A673 (cell line): Measurements from ENCODE around the gene CTTN. TPM values are rescaled to one million over a fixed set of nuclear protein-coding genes. Genes with fewer than 3 reads are reported as not detected.

Experiments
- BruUV-seq: library from RNA; stranded (reverse); fragments of 400-500 nt; replicated peaks from 2 replicates; lab custom pipeline; 2021; lab: Mats Ljungman, UMichigan
- CTCF ChIA-PET: fragments of 300-600 bp; sonication (Branson Sonifier 250); formaldehyde crosslinking; loops from one replicate; lab custom pipeline; 2022; ENCODE audit warnings: antibody characterized with exemption; lab: Charles Lee
- POLR2A ChIA-PET: fragments of 300-600 bp; sonication (Branson Sonifier 250); formaldehyde crosslinking; loops from one replicate; lab custom pipeline; 2022; ENCODE audit warnings: antibody characterized with exemption; ENCODE audit not compliant: low non-redundant PET; lab: Charles Lee
- DNase-seq: peaks from one replicate; pipeline ENCODE4 v3.0.0-alpha.2; 2015; ENCODE audit warnings: low spot score
- H3K27ac ChIP-seq: fragments of 200-600 bp; sonication (generic); 2 replicates; pipeline ENCODE4 v1.5.1; 2016; ENCODE audit warnings: mixed run types, low read depth, mild to moderate bottlenecking, mixed read lengths, antibody characterized with exemption, low read length; ENCODE audit not compliant: poor library complexity, severe bottlenecking
- H3K27me3 ChIP-seq: fragments of 200-600 bp; sonication (generic); replicated peaks from 2 replicates; pipeline ENCODE4 v1.6.1; 2017; ENCODE audit warnings: mixed run types, low read depth, mild to moderate bottlenecking, mixed read lengths, antibody characterized with exemption, low read length; ENCODE audit not compliant: insufficient read depth, poor library complexity
- H3K36me3 ChIP-seq: fragments of 200-600 bp; sonication (generic); 2 replicates; pipeline ENCODE4 v1.6.1; 2016; ENCODE audit warnings: mixed run types, mild to moderate bottlenecking, mixed read lengths, antibody characterized with exemption, low read length; ENCODE audit not compliant: insufficient read depth, poor library complexity, severe bottlenecking
- H3K4me1 ChIP-seq: fragments of 200-600 bp; sonication (generic); 2 replicates; pipeline ENCODE4 v1.6.1; 2017; ENCODE audit warnings: mixed run types, mild to moderate bottlenecking, mixed read lengths, antibody characterized with exemption, low read length; ENCODE audit not compliant: insufficient read depth, poor library complexity, severe bottlenecking
- H3K4me3 ChIP-seq: fragments of 200-600 bp; sonication (generic); 2 replicates; pipeline ENCODE4 v1.5.1; 2016; ENCODE audit warnings: low read depth, mixed run types, mild to moderate bottlenecking, mixed read lengths, low read length; ENCODE audit not compliant: poor library complexity, severe bottlenecking
- H3K9me3 ChIP-seq: fragments of 200-600 bp; sonication (generic); 2 replicates; pipeline ENCODE4 v1.6.1; 2016; ENCODE audit warnings: mixed run types, low read depth, mild to moderate bottlenecking, mixed read lengths, antibody characterized with exemption, low read length; ENCODE audit not compliant: poor library complexity, severe bottlenecking
- CTCF ChIP-seq: fragments of 300-800, 200-600 bp; sonication (generic); conservative IDR thresholded peaks from 2 replicates; pipeline ENCODE4 v1.5.1; 2017; ENCODE audit warnings: low read depth, mild to moderate bottlenecking, antibody characterized with exemption, low read length, moderate library complexity, mixed read lengths
- EZH2 ChIP-seq: fragments of 200-600 bp; sonication (generic); IDR thresholded peaks from 2 replicates; pipeline ENCODE4 v1.6.1; 2017; ENCODE audit warnings: borderline replicate concordance, low read depth, mild to moderate bottlenecking, mixed read lengths, antibody characterized with exemption, low read length; ENCODE audit not compliant: poor library complexity, severe bottlenecking
- intact Hi-C: fragments of 100-400 bp; cut with micrococcal nuclease; formaldehyde crosslinking; loops from one replicate; pipeline ENCODE4 v1.10.0; 2022; ENCODE audit not compliant: unreplicated experiment
- total RNA-seq: library from RNA; stranded (reverse); gene quantifications from 2 replicates; pipeline ENCODE4 v1.2.3, GENCODE V29; 2021

The CTTN gene
- total RNA-seq, 1 experiment from 2014 or later, result 247 TPM

DNA sequence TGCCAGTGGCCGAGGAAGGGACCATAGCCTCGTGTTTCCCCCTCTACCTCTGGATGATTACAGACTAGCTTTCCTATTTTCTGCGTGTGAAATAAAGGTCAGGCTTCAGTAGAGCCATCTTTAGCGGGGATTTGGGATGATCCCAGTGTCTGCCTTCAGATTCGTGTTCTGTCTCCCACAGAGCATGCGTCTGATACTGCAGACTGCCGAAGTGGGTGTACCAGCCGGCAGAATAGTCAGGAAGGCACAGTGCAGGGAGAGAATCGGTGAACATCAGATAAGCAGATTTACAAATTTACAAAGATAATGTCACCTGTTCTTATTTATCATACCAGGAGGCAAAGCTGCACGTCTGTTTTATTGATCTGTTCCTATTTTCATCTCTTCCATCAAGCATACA is 11.1 kb downstream of the CTTN start:
- intact Hi-C loops, result no loop called here
- DNase-seq, result no peak
- Histone ChIP-seq H3K27me3 (no peaks in the 10 kb centered on the region), H3K9me3 (no peaks in the 10 kb centered on the region), H3K4me3 (no peak overlapping the region), H3K36me3 (peaks cover 91% of the 10 kb centered on the region), H3K27ac (no peak overlapping the region), H3K4me1 (no peaks in the 10 kb centered on the region)
- POLR2A ChIA-PET, result no interaction called here
- TF ChIP-seq CTCF (no peak), EZH2 (no peak)
- no TSS peak for BruUV-seq
- CTCF ChIA-PET, result no interaction called here

GRCh38 chr11:70409871-70410270 is 11.5 kb downstream of the CTTN start:
- H3K36me3 ChIP-seq, result peaks cover 95% of the 10 kb centered on the region
- no peak overlapping the region for H3K4me3 ChIP-seq
- H3K4me1 ChIP-seq, result no peaks in the 10 kb centered on the region
- no peak overlapping the region for H3K27ac ChIP-seq
- no peaks in the 10 kb centered on the region for H3K27me3 ChIP-seq
- TF ChIP-seq CTCF (no peak), EZH2 (no peak)
- POLR2A ChIA-PET, result no interaction called here
- BruUV-seq, result no TSS peak
- CTCF ChIA-PET, result no interaction called here
- no peaks in the 10 kb centered on the region for H3K9me3 ChIP-seq
- DNase-seq, result no peak
- intact Hi-C loops, result no loop called here

GRCh38 chr11:70410276-70411205 is 12.2 kb downstream of the CTTN start:
- intact Hi-C loops, result no loop called here
- Histone ChIP-seq H3K27ac (no peak overlapping the region), H3K4me1 (no peaks in the 10 kb centered on the region), H3K27me3 (no peaks in the 10 kb centered on the region), H3K4me3 (no peak overlapping the region), H3K9me3 (no peaks in the 10 kb centered on the region), H3K36me3 (peaks cover 97% of the 10 kb centered on the region)
- no peak for DNase-seq
- TF ChIP-seq EZH2 (no peak), CTCF (no peak)
- ChIA-PET CTCF (no interaction called here), POLR2A (no interaction called here)
- BruUV-seq, result no TSS peak
